LoVo (cell line): Measurements from ENCODE around the gene SMURF2.

Experiments
- DNase-seq: peaks from one replicate; pipeline ENCODE4 v3.0.0-alpha.2; 2016; ENCODE audit warnings: low spot score

The SMURF2 gene

GRCh38 chr17:64536913-64537312, 125.2 kb downstream of the SMURF2 start:
- DNase-seq = no peak

GRCh38 chr17:64535357-64535756, 126.8 kb downstream of the SMURF2 start:
- DNase-seq = no peak

- no peak for DNase-seq
Measured at GRCh38 chr17:64534187-64534586, 127.9 kb downstream of the SMURF2 start.

GRCh38 chr17:64533784-64534183, 128.3 kb downstream of the SMURF2 start:
- DNase-seq = no peak

- DNase-seq = no peak
Measured at GRCh38 chr17:64532409-64532808, 129.7 kb downstream of the SMURF2 start.

GRCh38 chr17:64531955-64532371, 130.1 kb downstream of the SMURF2 start:
- DNase-seq = no peak

- DNase-seq = no peak
Measured at GRCh38 chr17:64529221-64529620, 132.9 kb downstream of the SMURF2 start.

GRCh38 chr17:64527914-64528313, 134.2 kb downstream of the SMURF2 start:
- DNase-seq = no peak

- DNase-seq = no peak
Measured at GRCh38 chr17:64520359-64520758, 141.7 kb downstream of the SMURF2 start.

GRCh38 chr17:64519601-64520000, 142.5 kb downstream of the SMURF2 start:
- DNase-seq = no peak

- no peak for DNase-seq
Measured at GRCh38 chr17:64515829-64516228, 146.3 kb downstream of the SMURF2 start.

- no peak for DNase-seq
Measured at GRCh38 chr17:64515419-64515818, 146.7 kb downstream of the SMURF2 start.

- DNase-seq = no peak
Measured at GRCh38 chr17:64509179-64509578, 152.9 kb downstream of the SMURF2 start.

- DNase-seq = no peak
Measured at GRCh38 chr17:64508683-64509082, 153.4 kb downstream of the SMURF2 start.

- DNase-seq = peak; percentile 60
Measured at GRCh38 chr17:64507413-64507782, 154.7 kb downstream of the SMURF2 start.

- DNase-seq = peak; percentile 99
Measured at GRCh38 chr17:64506576-64507412, 155.3 kb downstream of the SMURF2 start, which contains the start of gene CEP95. Gene CEP95 (plus strand): TSS chr17:64506977. CDS start chr17:64507098, 121 bp downstream.

- no peak for DNase-seq
Measured at GRCh38 chr17:64506201-64506575, 155.9 kb downstream of the SMURF2 start, which contains the start of gene DDX5. Gene DDX5 (minus strand): TSS chr17:64506289. CDS start chr17:64506119, 170 bp downstream.

- peak; percentile 77 for DNase-seq
Measured at GRCh38 chr17:64505340-64506200, 156.5 kb downstream of the SMURF2 start.

- no peak for DNase-seq
Measured at GRCh38 chr17:64504769-64505339, 157.3 kb downstream of the SMURF2 start.

GRCh38 chr17:64503821-64504768, 158.0 kb downstream of the SMURF2 start:
- DNase-seq = no peak

- peak; percentile 16 for DNase-seq
Measured at GRCh38 chr17:64503341-64503740, 158.8 kb downstream of the SMURF2 start.
